Osteoblast (primary cell): Measurements from ENCODE around the gene GALNT10. TPM values are rescaled to one million over a fixed set of nuclear protein-coding genes. Genes with fewer than 3 reads are reported as not detected.

Experiments
- DNase-seq: peaks from one replicate; pipeline ENCODE4 v3.0.0; 2011; ENCODE audit warnings: low spot score, mixed read lengths; ENCODE audit not compliant: insufficient read length; ENCODE audit errors: missing footprints
- H2AFZ ChIP-seq: 2 replicates; pipeline ENCODE4 v1.6.0; 2011; ENCODE audit warnings: mild to moderate bottlenecking, low read length
- H3K27ac ChIP-seq: 2 replicates; pipeline ENCODE4 v1.5.1; 2011; ENCODE audit warnings: mild to moderate bottlenecking, low read depth, low read length, moderate library complexity
- H3K27me3 ChIP-seq: 2 replicates; pipeline ENCODE4 v1.6.0; 2012; ENCODE audit warnings: mild to moderate bottlenecking, control low read depth, inconsistent platforms, low read length, moderate library complexity; ENCODE audit not compliant: insufficient read depth
- H3K36me3 ChIP-seq: 2 replicates; pipeline ENCODE4 v1.5.1; 2011; ENCODE audit warnings: mild to moderate bottlenecking, low read length, control low read depth, moderate library complexity; ENCODE audit not compliant: insufficient read depth
- H3K4me1 ChIP-seq: 2 replicates; pipeline ENCODE4 v1.5.1; 2011; ENCODE audit warnings: mild to moderate bottlenecking, low read length, control low read depth, moderate library complexity; ENCODE audit not compliant: insufficient read depth
- H3K4me2 ChIP-seq: 2 replicates; pipeline ENCODE4 v1.6.0; 2011; ENCODE audit warnings: mild to moderate bottlenecking, low read length; ENCODE audit not compliant: insufficient read depth
- H3K4me3 ChIP-seq: fragments of 200-600 bp; sonication (generic); 3 replicates; pipeline ENCODE4 v1.5.1; 2012; ENCODE audit warnings: mild to moderate bottlenecking, low read length, inconsistent platforms; ENCODE audit not compliant: insufficient read depth
- H3K79me2 ChIP-seq: 2 replicates; pipeline ENCODE4 v1.6.0; 2012; ENCODE audit warnings: mild to moderate bottlenecking, low read length, control low read depth, inconsistent platforms; ENCODE audit not compliant: insufficient read depth
- H3K9me3 ChIP-seq: 2 replicates; pipeline ENCODE4 v1.5.1; 2011; ENCODE audit warnings: low read depth, low read length, control low read depth
- H4K20me1 ChIP-seq: 2 replicates; pipeline ENCODE4 v1.6.0; 2012; ENCODE audit warnings: mild to moderate bottlenecking, low read length, control low read depth; ENCODE audit not compliant: insufficient read depth
- CTCF ChIP-seq: IDR thresholded peaks from 2 replicates; pipeline ENCODE4 v1.5.1; 2011; ENCODE audit warnings: mild to moderate bottlenecking, low read depth, low read length, moderate library complexity; ENCODE audit errors: extremely low read depth
- total RNA-seq: library from RNA; depleted of rRNA; stranded (reverse); fragments of >200 nt; gene quantifications from 2 replicates; pipeline ENCODE4 v1.2.3, GENCODE V29; 2012

GALNT10 gene
- total RNA-seq, 1 donor: 62.2 TPM

GRCh38 chr5:154284433-154284832 lies 93.9 kb downstream of the GALNT10 start:
- Histone ChIP-seq H3K9me3 (no peaks in the 10 kb centered on the region), H3K27me3 (no peaks in the 10 kb centered on the region), H4K20me1 (no peaks in the 10 kb centered on the region), H3K36me3 (no peaks in the 10 kb centered on the region), H3K79me2 (peaks cover 9% of the 10 kb centered on the region), H3K4me3 (no peak overlapping the region), H3K4me2 (no peak overlapping the region), H3K27ac (no peak overlapping the region), H3K4me1 (peaks cover 46% of the 10 kb centered on the region), H2AFZ (no peak overlapping the region)
- TF ChIP-seq CTCF: no peak
- DNase-seq: no peak

- no peak for DNase-seq
- Histone ChIP-seq H4K20me1 (no peaks in the 10 kb centered on the region), H3K27me3 (no peaks in the 10 kb centered on the region), H3K9me3 (no peaks in the 10 kb centered on the region), H2AFZ (no peak overlapping the region), H3K79me2 (peaks cover 18% of the 10 kb centered on the region), H3K27ac (peak overlapping the region; percentile 57), H3K4me3 (no peak overlapping the region), H3K4me1 (peaks cover 46% of the 10 kb centered on the region), H3K4me2 (peak overlapping the region; percentile 17), H3K36me3 (no peaks in the 10 kb centered on the region)
- TF ChIP-seq CTCF: no peak
Measured at GRCh38 chr5:154285661-154286408, 95.3 kb downstream of the GALNT10 start.

GRCh38 chr5:154286557-154286956 lies 96.0 kb downstream of the GALNT10 start:
- Histone ChIP-seq H3K4me2 (peak overlapping the region; percentile 67), H3K27me3 (no peaks in the 10 kb centered on the region), H3K4me3 (no peak overlapping the region), H3K36me3 (no peaks in the 10 kb centered on the region), H3K4me1 (peaks cover 46% of the 10 kb centered on the region), H3K79me2 (peaks cover 23% of the 10 kb centered on the region), H2AFZ (no peak overlapping the region), H3K27ac (peak overlapping the region; percentile 57), H4K20me1 (no peaks in the 10 kb centered on the region), H3K9me3 (no peaks in the 10 kb centered on the region)
- no peak for TF ChIP-seq CTCF
- DNase-seq: no peak

GRCh38 chr5:154287136-154287535 lies 96.6 kb downstream of the GALNT10 start:
- no peaks in the 10 kb centered on the region for H3K27me3 ChIP-seq
- TF ChIP-seq CTCF: no peak
- peak overlapping the region; percentile 67 for H3K4me2 ChIP-seq
- H3K36me3 ChIP-seq: no peaks in the 10 kb centered on the region
- peak overlapping the region; percentile 10 for H3K4me3 ChIP-seq
- no peaks in the 10 kb centered on the region for H4K20me1 ChIP-seq
- DNase-seq: no peak
- no peaks in the 10 kb centered on the region for H3K9me3 ChIP-seq
- peak overlapping the region; percentile 57 for H3K27ac ChIP-seq
- no peak overlapping the region for H2AFZ ChIP-seq
- peaks cover 46% of the 10 kb centered on the region for H3K4me1 ChIP-seq
- peaks cover 23% of the 10 kb centered on the region for H3K79me2 ChIP-seq
